Pancreas (tissue), 10 donors: ENCODE results near the gene PDE8A. TPM values are rescaled to one million over a fixed set of nuclear protein-coding genes. Genes with fewer than 3 reads are reported as not detected.

Source experiments
- ATAC-seq, 4 donors: fragments of 200-7000 bp; cut with Tn5 transposase; one replicate each; pipeline versions ENCODE4 v1.8.0 to v1.9.1; 2020; ENCODE audit warnings: mild to moderate bottlenecking in 4 of 4, moderate library complexity in 4 of 4
- DNase-seq, 6 donors: peaks; one replicate each; pipeline ENCODE4 v3.0.0-alpha.2; 2020
- FAIRE-seq: peaks from 2 replicates; lab custom pipeline; 2012; peaks lifted over from hg19 to GRCh38; lab: Jason Lieb, UNC
- H3K27ac ChIP-seq, 4 donors: fragments of 200-600 bp; sonication (generic); 1 replicate in 3 of 4; 2 replicates in 1 of 4; pipeline versions ENCODE4 v1.5.0 to v1.8.0; 2020
- H3K27me3 ChIP-seq, 4 donors: fragments of 200-600 bp; one replicate each; pipeline ENCODE4 v1.8.0; 2021
- H3K36me3 ChIP-seq, 3 donors: fragments of 200-600 bp; sonication (generic) in 1 of 3; one replicate each; pipeline versions ENCODE4 v1.5.0 to v1.8.0; 2020 to 2021
- H3K4me1 ChIP-seq, 3 donors: fragments of 200-600 bp; one replicate each; pipeline ENCODE4 v1.8.0; 2021
- H3K4me3 ChIP-seq, 4 donors: fragments of 200-600 bp; sonication (generic) in 2 of 4; one replicate each; pipeline versions ENCODE4 v1.5.0 to v1.8.0; 2020 to 2021
- H3K9me3 ChIP-seq, 4 donors: fragments of 200-600 bp; one replicate each; pipeline ENCODE4 v1.8.0; 2021
- WGBS, 2 donors: extraction: QIAGEN DNeasy Blood & Tissue Kit; methylation state at CpG; one replicate each; pipeline ENCODE4 v1.1.7; 2013; 5-methylcytosine and 5-hydroxymethylcytosine counted together
- intact Hi-C, 3 donors: fragments of 100-400 bp; cut with DNase I; formaldehyde crosslinking; loops; one replicate each; pipeline versions ENCODE4 v1.11.1 to v1.14.2; 2022
- polyA plus RNA-seq, 2 donors: library from polyadenylated mRNA; stranded (reverse); fragments of 200-250 nt; gene quantifications; one replicate each; pipeline ENCODE4 v1.2.3, GENCODE V29; 2013
- total RNA-seq, 6 donors: library from RNA; stranded (reverse); fragmentation: NEBNext Ultra II Directional in 4 of 6; extraction: Animal tissue kit (Norgen Biotek cat#: 25700) in 4 of 6; gene quantifications; one replicate each; pipeline versions ENCODE4 v1.2.1 to v1.2.4, GENCODE V29; 2021 to 2023
- TF ChIP-seq, protein P1 (sequence below), 4 donors: fragments of 200-600 bp; sonication (generic) in 3 of 4; IDR thresholded peaks; one replicate each; pipeline versions ENCODE4 v1.5.0 to v1.8.0; 2021; ENCODE audit warnings: antibody characterized with exemption in 4 of 4
- donor health status: healthy with polysubstance abuse.
- donor health status: DM: no; HTN: no; CAD: no; lungs with moderate emphysema.
- donor health status: DM: no; HTN: no; CAD: no.
- donor health status: control.
- donor health status: control.
- donor health status: Bipolar disorder and iron deficiency.
- donor health status: DM: yes; HTN: yes; CAD: no.
- donor health status: DM: no; HTN: no; CAD: no.
- donor health status: DM: no; HTN: no; CAD: no.
- donor health status: DM: yes; HTN: yes; CAD: no.

Gene PDE8A
- total and polyA plus RNA-seq, 8 donors = 14.7 to 31.3 (median 20.7) TPM

DNA sequence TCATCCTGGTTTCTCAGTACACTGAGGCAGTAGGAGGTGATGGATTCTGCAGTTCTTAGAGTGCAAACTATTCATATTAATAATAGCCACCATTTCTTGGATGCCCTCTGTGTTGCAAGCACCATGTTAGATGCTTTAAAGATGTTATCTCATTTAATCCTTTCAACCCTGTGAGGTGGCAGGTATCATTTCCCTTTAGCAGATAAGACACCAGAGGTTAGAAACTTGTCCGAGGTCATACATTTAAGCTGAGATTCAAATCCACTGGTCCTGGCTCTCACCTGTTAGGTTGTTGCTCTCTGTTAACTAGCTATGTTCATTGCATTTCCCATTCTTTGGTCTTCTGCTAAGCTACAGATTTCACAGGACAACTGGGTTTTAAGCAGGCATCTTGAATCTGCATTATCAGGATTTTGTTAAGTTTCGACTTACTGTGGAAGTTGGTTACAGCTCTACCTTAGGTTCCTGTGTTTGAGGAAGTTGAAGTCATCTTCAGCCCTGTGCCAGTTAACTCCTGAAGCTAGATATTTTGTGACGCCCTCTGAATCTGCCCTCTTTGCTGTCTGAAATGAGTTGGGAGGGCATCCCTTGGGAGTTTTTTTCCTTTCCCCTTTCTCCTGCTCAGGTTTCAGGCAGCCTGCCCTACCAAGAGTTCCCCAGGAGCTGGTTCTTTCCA, 6.4 kb downstream of the PDE8A start:
- no peak for ATAC-seq
- Histone ChIP-seq H3K36me3 (no peaks in the 10 kb centered on the region), H3K27ac (no peak overlapping the region), H3K9me3 (no peaks in the 10 kb centered on the region), H3K27me3 (no peaks in the 10 kb centered on the region), H3K4me3 (no peak overlapping the region), H3K4me1 (peaks cover 0 to 23% (median 13%) of the 10 kb centered on the region in 3 donors)
- WGBS, 2 donors = 86 to 91% methylated on average over 3 of the region's 3 CpGs
- TF ChIP-seq, protein P1, sequence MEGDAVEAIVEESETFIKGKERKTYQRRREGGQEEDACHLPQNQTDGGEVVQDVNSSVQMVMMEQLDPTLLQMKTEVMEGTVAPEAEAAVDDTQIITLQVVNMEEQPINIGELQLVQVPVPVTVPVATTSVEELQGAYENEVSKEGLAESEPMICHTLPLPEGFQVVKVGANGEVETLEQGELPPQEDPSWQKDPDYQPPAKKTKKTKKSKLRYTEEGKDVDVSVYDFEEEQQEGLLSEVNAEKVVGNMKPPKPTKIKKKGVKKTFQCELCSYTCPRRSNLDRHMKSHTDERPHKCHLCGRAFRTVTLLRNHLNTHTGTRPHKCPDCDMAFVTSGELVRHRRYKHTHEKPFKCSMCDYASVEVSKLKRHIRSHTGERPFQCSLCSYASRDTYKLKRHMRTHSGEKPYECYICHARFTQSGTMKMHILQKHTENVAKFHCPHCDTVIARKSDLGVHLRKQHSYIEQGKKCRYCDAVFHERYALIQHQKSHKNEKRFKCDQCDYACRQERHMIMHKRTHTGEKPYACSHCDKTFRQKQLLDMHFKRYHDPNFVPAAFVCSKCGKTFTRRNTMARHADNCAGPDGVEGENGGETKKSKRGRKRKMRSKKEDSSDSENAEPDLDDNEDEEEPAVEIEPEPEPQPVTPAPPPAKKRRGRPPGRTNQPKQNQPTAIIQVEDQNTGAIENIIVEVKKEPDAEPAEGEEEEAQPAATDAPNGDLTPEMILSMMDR (IDR thresholded peaks at IDR 0.05) = no peak
- intact Hi-C loops = no loop called here
- no peak for DNase-seq
- FAIRE-seq = no peak

DNA sequence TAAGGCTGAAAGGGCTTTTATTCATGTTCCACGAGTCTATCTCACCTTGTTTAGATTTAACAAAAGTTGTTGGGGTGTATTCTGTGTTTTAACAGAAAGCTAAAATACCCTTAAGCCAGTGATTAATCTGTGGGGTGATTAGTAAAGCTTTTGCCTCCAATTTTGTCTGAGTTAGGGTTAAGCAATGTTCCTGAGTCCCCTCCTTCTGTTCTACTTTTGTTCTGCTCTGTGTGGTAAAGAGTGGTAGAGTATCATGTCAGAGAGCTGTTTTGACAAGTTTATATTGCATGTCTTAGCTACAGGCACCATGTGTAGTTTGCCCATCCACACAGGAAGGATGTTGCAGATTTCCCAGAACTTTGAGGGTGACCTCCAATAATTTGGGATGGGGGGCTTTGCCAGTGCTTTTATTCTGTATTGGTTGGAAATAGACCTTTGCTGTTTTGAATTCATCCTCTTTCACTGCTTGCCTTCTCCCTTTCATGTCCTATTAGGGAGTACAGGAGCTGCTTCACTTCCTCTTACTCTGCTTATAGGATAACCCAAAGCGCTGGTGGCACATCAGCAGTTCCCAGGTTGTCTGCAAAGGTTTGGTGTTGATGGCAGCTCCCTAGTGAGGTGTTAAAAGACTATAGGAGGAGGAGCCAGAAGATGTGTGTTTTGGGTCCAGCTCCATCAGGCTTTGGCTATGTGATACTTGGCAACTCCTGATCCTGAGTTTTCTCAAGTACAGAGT, 7.4 kb downstream of the PDE8A start:
- TF ChIP-seq, protein P1 (IDR thresholded peaks at IDR 0.05) = no peak
- no peak for FAIRE-seq
- ATAC-seq = no peak

DNA sequence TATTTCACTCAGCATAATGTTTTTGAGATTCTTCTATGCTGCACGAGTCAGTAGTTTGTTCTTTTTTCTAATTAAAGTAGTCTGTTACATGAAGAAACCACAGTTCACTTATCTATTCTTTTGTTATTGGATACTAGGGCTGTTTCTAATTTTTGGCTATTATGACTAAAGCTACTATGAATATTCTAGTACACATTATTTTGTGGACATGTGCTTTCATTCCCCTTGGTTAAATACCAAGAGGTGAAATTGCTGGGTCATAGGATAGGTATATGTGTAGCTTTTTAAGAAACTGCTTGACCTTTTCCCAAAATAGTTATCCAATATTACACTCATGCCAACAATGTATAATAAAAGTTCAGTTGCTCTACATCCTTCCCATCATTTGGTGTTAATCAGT, 8.9 kb downstream of the PDE8A start:
- DNase-seq (no peak), FAIRE-seq (no peak), ATAC-seq (no peak)
- 82 to 92% methylated on average over 1 of the region's 1 CpG for WGBS, 2 donors
- no peaks in the 10 kb centered on the region for H3K36me3 ChIP-seq
- peaks cover 0 to 9% (median 0%) of the 10 kb centered on the region in 3 donors for H3K4me1 ChIP-seq
- no peak overlapping the region for H3K27ac ChIP-seq
- H3K9me3 ChIP-seq = no peaks in the 10 kb centered on the region
- H3K27me3 ChIP-seq = no peaks in the 10 kb centered on the region
- TF ChIP-seq, protein P1 (IDR thresholded peaks at IDR 0.05) = no peak
- no peak overlapping the region for H3K4me3 ChIP-seq
- intact Hi-C loops = no loop called here

More for the DNA sequence above, 7.4 kb downstream of the PDE8A start:
- no peak overlapping the region for H3K27ac ChIP-seq
- no peak overlapping the region for H3K4me3 ChIP-seq
- DNase-seq = no peak
- H3K9me3 ChIP-seq = no peaks in the 10 kb centered on the region
- H3K27me3 ChIP-seq = no peaks in the 10 kb centered on the region
- no peaks in the 10 kb centered on the region for H3K36me3 ChIP-seq
- intact Hi-C loops = no loop called here
- H3K4me1 ChIP-seq = peaks cover 0 to 16% (median 8%) of the 10 kb centered on the region in 3 donors
- 63 to 79% methylated on average over 2 of the region's 2 CpGs for WGBS, 2 donors

DNA sequence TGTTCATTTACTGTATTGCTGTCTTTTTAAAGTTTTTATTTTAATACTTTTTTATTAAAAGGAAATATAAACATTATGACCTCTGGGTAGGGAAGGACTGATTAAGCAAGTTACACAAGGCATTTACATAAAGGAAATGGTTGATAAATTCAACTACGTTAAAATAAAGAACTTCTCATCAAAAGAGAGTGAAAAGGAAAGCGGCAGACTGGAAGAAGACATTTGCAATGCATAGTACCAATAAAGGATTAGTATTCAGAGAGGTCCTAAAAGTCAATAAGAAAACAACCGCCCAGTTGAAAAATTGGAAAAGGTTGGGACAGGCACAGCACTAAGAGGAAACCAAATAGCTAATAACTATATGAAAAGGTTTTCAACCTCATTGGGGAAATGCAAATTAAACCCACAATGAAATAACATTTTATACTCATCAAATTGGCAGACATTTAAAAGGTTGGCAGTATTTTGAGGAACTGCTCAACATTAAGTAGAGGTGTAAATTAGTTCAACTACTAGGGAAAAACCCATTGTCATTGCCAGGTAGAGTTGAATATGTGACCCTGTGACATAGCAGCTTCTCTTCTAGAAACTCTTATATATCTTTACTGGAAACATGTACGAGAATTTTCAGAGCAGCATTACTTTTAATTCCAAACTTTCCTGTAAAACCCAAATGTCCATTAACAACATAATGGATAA, 9.5 kb downstream of the PDE8A start:
- Histone ChIP-seq H3K4me1 (peaks cover 0 to 9% (median 0%) of the 10 kb centered on the region in 3 donors), H3K36me3 (no peaks in the 10 kb centered on the region), H3K9me3 (no peaks in the 10 kb centered on the region), H3K27me3 (no peaks in the 10 kb centered on the region), H3K4me3 (no peak overlapping the region), H3K27ac (no peak overlapping the region)
- intact Hi-C loops = no loop called here
- DNase-seq (no peak), FAIRE-seq (no peak), ATAC-seq (no peak)
- WGBS, 2 donors = 78 to 81% methylated on average over 4 of the region's 4 CpGs
- TF ChIP-seq, protein P1 (IDR thresholded peaks at IDR 0.05) = no peak
